A549 treated with dexamethasone at 1 μM for 4 hours (cell line): ENCODE results near the gene GRXCR1. TPM values are rescaled to one million over a fixed set of nuclear protein-coding genes. Genes with fewer than 3 reads are reported as not detected.

Source experiments
- total RNA-seq: library from RNA; stranded (reverse); fragments of 200-300 nt; extraction: Qiagen RNA extraction; gene quantifications from 5 replicates; pipeline ENCODE4 v1.2.3, GENCODE V29; 2022

The GRXCR1 gene
- not detected in 5 replicates for total RNA-seq

DNA sequence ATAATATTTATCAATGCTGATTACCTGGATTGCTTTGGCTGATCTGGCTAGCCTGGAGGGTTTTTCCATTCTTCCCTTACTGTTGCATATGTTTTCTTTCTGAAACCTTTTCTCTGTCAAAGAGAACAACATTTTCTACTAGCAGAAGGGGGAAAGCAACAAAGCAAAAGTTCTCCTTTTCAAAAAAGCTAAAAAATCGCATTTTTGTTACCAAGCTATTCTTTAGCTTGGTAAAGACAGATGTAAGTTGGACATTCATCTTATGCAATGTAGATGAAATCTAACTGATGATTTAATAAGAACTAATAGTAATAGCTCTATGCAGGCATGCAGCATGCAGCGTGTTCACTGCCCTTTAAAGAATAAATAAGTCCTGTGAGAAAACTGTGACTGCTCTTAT, at the start of gene GRXCR1:
GRXCR1 (plus strand) TSS at position 301 of the 400 bp plus-strand sequence. CDS start 554 bp downstream, outside the sequence.

Other genes starting within 250 kb of the GRXCR1 start
- 0.02 to 0.15 TPM (median 0.04 TPM) in 5 replicates for gene ATP8A1, start 235.6 kb upstream of the GRXCR1 start, total RNA-seq